HG02970 (cell line): ENCODE data around the gene ELOB.
A peak's percentile ranks its signal among the peaks of the same experiment; 100 is the strongest.

ENCODE experiments used
- ATAC-seq: cut with Tn5 transposase; IDR thresholded peaks from one replicate; pipeline ENCODE4 v1.9.1; 2021; ENCODE audit warnings: mild to moderate bottlenecking, moderate library complexity, moderate number of reproducible peaks; ENCODE audit not compliant: unreplicated experiment, low FRiP score

ELOB gene

DNA sequence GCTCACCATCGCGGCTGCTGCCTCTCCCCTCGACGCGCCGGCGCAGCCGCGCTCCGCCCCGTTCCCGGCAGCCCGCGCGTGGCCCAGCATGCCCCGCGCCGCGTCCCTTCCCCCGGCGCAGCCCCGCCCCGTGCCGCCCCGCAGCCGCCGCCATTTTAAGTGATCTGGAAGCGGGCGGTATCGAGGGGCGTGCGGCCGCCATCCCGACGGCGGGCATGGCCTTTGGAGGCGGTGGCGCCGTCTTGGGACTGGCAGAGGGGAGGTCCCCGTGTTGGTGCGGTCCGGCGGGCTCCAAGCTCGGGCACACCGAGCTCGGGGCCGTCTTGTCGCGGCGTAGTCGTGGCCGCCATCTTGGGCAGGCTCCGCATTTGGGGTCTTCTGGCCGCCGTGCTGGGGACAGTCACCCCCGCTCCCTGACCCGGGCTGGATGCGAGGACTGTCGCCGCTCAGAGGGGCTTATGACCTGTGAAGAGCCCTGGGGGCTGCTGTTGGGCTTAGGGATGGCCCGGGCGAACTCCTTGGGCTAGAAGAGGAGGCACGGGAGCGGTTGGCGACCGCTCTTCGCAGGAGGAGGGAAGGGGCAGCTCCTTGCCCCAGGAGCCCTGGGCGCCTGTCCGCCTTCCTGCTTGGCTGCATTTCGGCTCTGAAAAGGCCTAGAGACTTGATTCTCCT lies at the start of gene ELOB:
ELOB (minus strand) TSS at position 50 of the 672 bp plus-strand sequence; CDS start at position 9, 41 bp downstream.
- peak; percentile 67 for ATAC-seq

DNA sequence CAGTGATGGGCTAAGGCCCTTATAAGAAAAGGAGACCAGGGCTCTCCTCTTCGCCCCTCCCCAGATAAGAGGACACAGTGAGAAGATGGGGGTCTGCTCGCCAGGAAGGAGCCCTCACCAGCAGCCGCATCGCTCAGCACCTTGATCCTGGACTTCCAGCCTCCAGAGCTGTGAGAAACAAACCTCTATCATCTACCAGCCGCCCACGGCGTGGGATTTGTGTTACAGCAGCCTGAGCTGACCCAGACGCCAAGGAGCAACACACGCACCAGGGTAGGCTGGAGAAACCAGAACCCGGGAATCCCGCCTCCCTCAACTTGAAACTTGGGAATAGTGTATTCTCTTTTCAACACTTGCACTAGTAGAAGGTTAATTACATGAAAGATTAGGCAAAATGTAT lies 48.8 kb upstream of the ELOB start:
- no peak for ATAC-seq

DNA sequence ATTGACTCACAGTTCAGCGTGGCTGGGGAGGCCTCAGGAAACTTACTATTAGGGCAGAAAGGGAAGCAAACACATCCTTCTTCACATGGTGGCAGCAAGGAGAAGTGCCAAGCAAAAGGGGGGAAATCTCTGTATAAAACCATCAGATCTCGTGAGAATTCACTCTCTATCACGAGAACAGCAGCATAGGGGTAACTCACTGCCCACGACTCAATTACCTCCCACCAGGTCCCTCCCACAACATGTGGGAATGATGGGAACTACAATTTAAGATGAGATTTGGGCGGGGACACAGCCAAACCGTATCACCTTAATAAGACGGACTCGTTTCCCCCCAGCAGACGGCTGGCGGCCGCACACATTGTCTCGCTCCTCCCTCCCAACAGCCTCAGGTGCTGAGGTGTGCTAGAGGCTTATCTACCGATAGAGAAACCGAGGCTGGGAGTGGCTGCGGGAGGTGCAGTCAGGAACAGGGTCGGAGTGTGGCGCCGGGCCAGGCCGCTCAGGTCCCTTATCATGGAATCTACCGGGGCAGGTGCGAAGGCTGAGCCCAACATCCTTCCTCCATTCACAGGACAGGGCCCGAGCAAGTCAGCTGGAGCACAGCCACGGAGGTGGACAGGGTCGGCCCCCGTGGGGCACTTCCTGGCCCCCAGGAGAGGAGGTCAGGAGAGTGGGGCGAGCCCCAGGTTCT lies 48.1 kb upstream of the ELOB start:
- ATAC-seq, result no peak

DNA sequence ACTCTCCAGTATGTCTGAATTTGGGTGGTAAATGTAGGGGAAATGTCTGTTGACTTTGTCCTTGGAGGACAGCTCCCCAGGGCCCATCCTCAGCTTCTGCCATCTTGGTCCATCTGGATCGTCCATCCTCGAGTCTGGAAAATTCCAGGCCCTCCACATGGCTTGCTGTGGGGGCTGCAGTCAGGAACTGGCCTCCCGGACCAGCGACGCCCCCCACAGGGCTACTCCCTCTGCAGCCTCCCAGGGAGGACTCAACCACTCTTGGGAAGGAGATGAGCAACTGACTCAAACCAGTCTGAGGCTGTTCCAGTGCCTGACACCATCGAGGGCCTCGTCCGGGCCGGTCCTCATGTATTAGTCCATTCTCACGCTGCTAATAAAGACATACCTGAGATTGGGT lies 47.5 kb upstream of the ELOB start:
- no peak for ATAC-seq

DNA sequence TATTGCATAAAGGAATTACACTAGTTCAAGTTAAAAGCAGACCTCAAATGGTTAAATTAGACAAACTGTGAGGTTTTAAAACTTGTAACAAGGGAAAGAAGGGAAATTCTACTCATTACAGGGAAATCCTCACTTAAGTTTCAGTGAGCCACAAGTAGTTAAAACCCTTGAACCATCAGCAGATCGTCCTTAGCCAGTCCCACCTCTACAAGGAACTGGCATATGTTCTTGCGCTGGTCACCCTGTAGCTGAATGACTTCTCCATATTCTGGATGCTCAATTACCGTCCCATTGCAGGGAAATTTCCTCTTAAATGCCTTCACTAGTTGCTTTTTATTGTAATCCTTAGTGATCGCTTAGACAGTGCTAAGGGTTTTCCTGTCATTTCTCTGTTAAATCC lies 45.4 kb upstream of the ELOB start:
- no peak for ATAC-seq

DNA sequence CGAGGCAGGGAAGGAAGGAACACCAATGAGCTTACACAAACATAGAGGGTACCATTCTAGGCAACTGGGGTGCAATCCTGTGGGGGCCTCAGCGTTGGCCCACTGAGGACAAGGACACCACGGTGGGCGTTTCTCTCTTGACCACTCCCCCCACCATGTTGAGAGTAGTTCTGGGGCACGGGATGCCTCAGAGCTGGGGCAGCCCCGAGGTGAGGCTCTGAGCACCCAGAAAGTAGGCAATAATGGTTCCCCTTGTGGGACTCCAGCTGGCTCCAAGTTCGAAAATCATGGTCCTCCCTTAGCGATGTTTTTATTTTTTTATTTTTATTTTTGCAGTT lies 45.0 kb upstream of the ELOB start:
- no peak for ATAC-seq

DNA sequence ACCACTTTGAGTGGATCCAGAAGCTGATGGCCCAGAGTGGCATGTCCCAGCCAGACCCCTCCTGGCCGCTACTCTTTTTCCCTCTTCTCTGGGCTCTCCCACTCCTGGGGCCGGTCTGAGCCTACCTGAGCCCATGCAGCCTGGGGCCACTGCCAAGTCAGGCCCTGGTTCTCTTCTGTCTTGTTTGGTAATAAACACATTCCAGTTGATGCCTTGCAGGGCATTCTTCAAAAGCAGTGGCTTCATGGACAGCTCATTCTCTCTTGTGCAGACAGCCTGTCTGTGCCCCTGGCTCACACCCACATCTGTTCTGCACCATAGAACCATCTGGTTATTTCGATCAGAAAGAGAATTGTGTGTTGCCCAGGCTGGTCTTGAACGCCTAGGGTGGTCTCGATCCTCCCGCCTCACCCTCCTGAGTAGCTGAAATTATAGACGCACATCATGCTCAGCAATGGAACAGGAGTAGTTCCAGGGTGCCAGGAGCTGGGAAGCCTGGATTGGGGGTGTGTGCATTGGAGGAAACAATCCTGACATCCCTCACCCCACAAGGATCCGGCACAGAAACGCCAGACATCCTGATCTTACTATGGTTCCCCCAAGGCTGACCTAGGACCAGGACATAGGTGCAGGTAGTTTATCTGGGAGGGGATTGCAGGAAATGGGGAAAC lies 44.5 kb upstream of the ELOB start:
- ATAC-seq, result no peak

DNA sequence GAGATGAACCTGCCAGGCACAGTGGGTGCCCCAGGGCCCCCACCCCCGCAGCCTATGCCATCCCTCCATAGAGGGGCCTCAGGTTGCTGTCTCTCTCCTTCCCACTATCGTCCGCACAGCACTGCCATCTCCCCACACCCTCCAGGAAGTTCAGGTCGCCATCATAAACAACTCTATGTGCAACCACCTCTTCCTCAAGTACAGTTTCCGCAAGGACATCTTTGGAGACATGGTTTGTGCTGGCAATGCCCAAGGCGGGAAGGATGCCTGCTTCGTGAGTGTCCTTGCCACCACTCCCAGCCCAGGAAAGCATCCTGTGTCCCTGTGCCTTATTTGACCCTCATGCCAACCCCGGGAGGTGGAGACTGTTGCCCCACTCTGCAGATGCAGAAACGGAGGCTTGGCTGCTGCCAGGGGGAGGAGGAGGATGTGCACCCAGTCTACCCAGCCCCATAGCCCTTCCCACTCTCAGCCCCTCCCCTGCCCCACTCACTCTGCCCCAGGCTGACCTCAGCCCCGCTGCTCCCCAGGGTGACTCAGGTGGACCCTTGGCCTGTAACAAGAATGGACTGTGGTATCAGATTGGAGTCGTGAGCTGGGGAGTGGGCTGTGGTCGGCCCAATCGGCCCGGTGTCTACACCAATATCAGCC lies 43.9 kb upstream of the ELOB start:
- ATAC-seq, result no peak

DNA sequence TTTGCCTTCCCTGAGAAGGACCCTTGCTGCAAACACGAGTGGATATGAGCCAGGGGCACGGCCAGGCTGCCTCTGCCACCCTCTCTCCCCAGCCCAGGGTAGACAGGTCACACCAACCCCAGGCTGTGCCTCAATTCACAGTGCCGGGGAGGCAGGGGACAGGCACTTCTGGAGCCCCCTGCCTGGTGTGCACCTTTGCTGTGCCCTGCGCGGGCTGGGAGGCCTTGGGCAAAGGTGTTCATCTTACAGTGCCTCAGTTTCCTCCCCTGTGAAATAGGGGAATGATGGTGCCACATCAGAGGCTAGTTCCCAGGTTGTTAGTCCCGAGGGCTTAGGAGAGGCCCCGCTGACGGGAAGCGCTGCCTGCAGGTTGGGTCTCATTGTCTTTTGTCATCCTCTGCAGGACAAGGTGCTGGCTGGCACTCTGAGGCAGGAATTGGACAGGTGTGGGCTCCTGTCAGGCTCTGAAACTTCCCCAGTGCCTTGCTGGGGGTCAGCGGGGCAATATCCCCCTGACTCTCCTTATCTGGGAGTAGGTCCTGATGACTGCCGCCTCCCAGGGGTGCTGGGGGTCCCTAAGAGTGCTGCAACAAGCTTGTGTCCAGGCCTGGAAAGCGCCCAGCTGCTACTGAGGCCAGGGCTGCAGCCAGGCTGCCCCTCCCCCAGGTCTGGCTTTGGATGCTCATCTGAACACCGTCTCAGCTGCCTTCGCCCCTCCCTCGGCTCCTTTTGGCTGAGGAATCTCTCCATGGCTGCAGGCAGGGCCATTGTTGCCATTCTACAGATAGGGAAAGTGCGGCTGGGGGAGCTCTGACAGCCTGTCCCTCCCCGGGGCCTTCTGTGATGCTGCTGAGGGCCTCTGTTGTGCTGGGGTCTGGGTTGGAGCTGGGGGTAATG lies 43.1 kb upstream of the ELOB start:
- ATAC-seq, result no peak

DNA sequence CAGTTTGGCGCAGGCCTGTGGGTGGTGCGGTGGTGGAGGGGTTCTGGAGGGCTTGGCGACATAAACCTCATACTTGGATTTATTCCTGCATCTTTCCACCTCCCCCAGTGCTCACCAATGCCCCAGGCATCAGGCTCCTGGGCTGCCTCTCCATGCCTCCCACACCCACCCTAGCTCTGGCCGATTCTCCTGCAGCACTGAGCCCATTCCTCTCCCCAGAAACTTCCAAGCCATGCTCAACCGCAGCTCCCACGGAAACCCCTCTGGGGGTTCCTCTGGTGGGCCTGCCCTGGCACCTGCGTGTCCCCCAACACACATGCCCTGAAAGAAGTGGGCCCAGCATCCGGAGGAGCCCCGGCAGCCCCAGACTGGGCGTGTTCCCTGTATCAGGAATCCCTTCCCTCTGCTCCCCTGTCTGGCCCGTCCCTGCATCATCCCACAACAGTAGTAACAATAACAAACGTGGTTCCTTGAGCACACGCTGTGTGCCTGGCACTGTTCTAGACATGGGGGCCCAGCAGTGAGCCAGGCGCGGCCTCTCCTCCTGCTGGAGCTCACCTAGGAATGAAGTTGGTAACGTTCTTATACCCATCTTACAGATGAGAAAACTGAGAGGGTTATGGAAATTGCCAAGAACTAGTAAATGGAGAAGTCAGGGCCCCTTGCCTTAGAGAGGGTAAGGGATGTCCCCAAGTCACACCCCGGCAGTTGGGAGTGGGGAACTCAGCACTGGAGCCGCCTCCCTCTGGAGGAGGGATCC lies 42.3 kb upstream of the ELOB start:
- no peak for ATAC-seq

DNA sequence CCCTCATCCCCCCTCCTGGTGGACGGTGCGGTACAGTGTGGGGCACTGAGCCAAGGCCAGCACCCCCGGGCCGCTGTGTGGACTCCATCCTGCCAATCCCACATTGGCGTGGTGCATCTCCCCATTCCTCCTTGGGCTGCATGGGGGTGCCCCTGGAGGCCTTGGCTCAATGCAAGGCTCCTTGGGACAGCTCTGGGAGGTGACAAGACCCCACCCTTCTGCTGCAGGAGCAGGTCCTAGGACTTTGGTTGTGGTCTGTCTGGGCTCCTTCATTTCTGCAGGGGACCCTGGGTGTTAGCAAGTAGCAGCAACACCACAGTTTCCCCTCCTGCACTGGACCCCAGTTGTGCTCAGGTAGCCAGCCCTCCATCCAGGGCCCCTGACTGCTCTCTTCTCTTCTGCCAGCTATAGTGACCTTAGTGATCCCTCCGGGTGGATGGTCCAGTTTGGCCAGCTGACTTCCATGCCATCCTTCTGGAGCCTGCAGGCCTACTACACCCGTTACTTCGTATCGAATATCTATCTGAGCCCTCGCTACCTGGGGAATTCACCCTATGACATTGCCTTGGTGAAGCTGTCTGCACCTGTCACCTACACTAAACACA lies 41.3 kb upstream of the ELOB start:
- ATAC-seq, result no peak

DNA sequence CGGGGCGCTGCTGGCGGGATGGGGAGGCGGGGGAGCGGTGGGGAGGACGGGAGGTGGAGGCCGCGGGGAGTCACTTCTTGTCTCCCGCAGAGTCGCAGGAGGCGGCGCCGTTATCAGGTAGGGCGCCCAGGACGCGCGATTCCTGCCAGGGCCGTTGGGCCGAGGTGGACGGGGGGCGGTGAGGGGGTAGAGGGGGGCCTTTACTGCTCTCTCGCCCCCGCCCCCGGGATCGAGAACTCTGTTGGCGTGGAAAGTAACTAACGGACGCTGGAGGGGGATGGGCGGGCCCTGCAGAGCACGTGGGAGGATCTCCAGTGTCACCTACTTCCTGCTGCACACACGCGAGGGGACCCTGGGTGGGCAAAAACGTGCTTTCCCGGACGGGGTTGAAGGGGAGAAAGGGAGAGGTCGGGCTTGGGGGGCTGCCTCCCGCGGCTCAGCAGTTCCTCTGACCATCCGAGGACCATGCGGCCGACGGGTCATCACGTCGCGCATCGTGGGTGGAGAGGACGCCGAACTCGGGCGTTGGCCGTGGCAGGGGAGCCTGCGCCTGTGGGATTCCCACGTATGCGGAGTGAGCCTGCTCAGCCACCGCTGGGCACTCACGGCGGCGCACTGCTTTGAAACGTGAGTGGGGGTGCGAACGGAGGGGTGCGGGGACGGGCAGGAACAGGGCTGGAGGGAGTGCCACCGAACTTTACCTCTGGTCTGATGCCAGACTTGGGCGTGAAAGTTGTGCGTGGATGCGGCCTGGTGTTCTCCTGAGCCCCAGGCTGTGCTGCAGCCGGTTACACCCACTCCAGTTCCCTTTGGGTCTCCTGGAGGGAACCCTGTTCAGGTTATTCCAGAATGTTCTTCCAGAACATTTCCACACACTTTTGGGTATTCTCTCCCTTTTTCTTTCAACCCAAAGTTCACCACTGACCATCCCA lies 40.5 kb upstream of the ELOB start:
- ATAC-seq, result no peak

DNA sequence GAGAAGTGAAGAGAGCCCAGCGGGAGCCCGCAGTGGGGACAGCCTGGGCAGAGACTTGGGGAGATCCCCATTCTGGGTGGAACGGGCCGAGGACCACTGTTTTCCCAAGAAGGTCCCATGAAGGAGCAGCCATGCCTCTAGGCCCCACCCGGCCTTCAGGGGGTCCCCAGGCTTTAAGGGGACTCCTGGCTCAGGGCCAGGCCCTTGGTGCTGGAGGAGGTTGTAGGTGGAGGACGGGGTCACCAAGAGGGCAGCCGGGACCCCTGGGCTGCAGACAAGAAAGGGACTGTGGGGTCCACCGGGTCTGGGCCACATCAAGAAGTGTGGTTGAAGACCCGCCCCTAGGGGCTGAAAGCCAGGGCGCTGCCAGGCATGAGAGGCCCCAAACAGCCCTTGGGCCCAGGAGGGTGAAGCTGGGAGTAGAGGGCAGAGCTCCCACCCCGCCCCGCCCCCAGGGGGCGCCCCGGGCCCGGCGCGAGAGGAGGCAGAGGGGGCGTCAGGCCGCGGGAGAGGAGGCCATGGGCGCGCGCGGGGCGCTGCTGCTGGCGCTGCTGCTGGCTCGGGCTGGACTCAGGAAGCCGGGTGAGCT lies 39.8 kb upstream of the ELOB start, which contains the start of gene PRSS21:
PRSS21 (plus strand) TSS at position 487 of the 589 bp plus-strand sequence; CDS start at position 519, 32 bp downstream.
- ATAC-seq, result no peak

DNA sequence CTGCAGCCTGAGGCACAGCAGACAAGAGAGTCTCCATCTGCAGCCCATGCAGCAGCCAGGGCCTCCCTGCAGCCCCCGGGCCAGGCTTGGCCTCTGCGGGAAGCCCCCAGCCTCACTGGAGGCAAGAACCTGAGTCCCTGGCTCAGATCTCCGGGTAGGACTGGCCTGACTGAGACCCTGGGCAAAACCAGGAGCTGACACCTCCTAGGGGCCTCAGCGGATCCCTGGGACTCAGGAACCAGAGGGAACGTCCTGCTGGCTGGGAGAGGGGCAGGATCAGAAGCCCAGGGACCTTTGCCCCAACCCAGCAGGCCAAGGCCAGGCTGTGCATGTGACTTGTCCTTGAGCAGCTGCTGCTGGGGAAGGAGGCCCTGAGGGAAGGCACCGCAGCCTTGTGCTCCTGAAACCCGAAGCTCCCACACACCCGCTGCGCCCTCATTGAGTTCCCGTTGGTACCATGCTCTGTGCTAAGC lies 38.3 kb upstream of the ELOB start:
- ATAC-seq, result no peak

DNA sequence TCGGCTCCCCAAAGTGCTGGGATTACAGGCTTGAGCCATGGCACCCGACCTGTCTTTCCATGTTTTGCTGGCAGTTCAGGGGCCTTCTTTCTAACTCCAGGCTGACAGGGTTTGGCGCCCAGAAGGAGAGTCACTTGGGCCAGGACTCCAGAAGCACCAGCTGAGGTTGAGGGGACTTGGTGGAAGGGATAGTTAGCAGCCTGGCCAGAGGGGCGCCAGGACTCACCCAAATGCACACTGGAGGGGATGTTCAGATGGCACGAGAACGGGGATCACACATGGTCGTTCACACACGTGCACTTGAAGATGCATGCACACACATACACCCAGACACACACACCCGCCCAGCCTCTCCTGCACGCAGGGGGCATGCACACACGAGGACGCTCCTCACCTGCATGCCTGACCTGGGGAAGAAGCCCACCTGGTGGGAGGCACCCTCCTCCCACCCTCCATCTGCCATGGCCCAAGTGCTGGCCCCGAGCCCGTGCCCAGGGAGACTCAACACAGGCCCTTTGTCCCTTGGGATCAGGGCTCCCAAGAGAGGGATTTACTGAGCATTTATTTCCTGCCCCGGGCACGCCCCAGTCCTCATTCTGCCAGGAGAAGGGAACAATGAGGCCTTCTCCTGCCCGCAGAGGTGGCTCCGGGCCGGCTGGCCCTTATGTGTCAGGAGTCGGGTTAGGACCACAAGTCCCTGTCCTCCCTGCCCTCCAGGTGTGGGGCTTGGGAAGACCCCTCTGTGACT lies 37.6 kb upstream of the ELOB start:
- no peak for ATAC-seq

DNA sequence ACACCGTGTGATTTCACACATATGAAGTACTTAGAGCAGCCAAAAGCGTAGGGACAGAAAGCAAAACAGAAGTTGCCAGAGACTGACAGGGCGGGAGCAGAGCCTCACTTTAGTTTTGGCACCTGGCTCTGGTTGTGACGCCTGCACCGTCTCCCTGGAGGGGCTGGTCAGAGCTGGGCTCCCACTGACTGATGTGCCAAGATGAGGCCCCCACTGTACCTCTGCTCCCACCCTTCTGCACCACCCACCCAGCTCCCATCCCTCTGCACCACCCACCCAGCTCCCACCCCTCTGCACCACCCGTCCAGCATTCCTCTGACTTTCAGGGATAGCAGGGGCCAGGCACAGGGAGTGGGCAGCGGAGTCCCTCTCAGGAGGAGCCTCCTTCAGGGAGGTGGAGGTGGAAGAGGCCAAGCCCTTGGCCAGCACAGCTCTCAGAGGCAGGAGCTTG lies 36.7 kb upstream of the ELOB start:
- ATAC-seq, result no peak
